GM10248 (cell line): ENCODE data around the gene PSME3IP1.
"Not testable (repeated sequence)": the region's sequence is repeated elsewhere in the genome, so short reads cannot be mapped to it uniquely, and the experiment has no call there.

ENCODE experiments used
- CTCF ChIA-PET: fragments of 300-600 bp; sonication (Branson Sonifier 250); formaldehyde crosslinking; extraction: SDS; loops from one replicate; lab custom pipeline; 2021; ENCODE audit warnings: antibody characterized with exemption; lab: Yijun Ruan, JAX
- POLR2A ChIA-PET: fragments of 350-650 bp; sonication (Branson Sonifier 250); formaldehyde crosslinking; extraction: SDS; loops from one replicate; lab custom pipeline; 2020; ENCODE audit warnings: antibody characterized with exemption; lab: Yijun Ruan, JAX
- DNase-seq: peaks from one replicate; pipeline ENCODE4 v3.0.0; 2012; ENCODE audit errors: extremely low spot score
- CTCF ChIP-seq: IDR thresholded peaks from 2 replicates; pipeline ENCODE4 v1.5.1; 2012; ENCODE audit warnings: mild to moderate bottlenecking, low read depth; ENCODE audit errors: extremely low read depth, missing control alignments, control extremely low read depth

Gene PSME3IP1

GRCh38 chr16:57110937-57111336 is 74.9 kb downstream of the PSME3IP1 start:
- POLR2A ChIA-PET = no interaction called here
- CTCF ChIA-PET = interaction anchor here (0.8 to 5.4 kb wide), 4 partner anchors 10 to 32 kb away, joined by 3 to 41 read pairs (median 5); partner anchors contain the start of gene CPNE2
- no peak for DNase-seq
- TF ChIP-seq CTCF = no peak

GRCh38 chr16:57109259-57110105 is 76.4 kb downstream of the PSME3IP1 start:
- POLR2A ChIA-PET, DNase-seq: not testable (repeated sequence)
- CTCF ChIA-PET = interaction anchor here (1.7 to 5.4 kb wide), 3 partner anchors 9 to 26 kb away, joined by 7 to 41 read pairs (median 8); partner anchors contain the start of gene CPNE2

GRCh38 chr16:57108432-57108831 is 77.4 kb downstream of the PSME3IP1 start:
- ChIA-PET CTCF (interaction anchor here (3.9 kb wide), 1 partner anchor 15 kb away, joined by 23 read pairs; the partner anchor contains the start of gene CPNE2), POLR2A (interaction anchor here (0.7 kb wide), 1 partner anchor 518 kb away, joined by 4 read pairs; no protein-coding TSS in a partner anchor)

GRCh38 chr16:57107321-57107922 is 78.4 kb downstream of the PSME3IP1 start:
- POLR2A ChIA-PET = interaction anchor here (0.7 to 1.2 kb wide), 3 partner anchors 15 to 519 kb away, joined by 3 to 4 read pairs (median 4); partner anchors contain the start of gene CPNE2
- CTCF ChIA-PET = interaction anchor here (1.4 to 3.9 kb wide), 3 partner anchors 14 to 41 kb away, joined by 3 to 23 read pairs (median 4); partner anchors contain the start of gene CPNE2
- no peak for DNase-seq
- no peak for TF ChIP-seq CTCF

More at GRCh38 chr16:57108432-57108831, 77.4 kb downstream of the PSME3IP1 start:
- TF ChIP-seq CTCF = no peak
- DNase-seq = no peak

GRCh38 chr16:57106767-57107166 is 79.1 kb downstream of the PSME3IP1 start:
- no peak for DNase-seq
- POLR2A ChIA-PET = interaction anchor here (0.7 to 1.2 kb wide), 2 partner anchors 14 to 21 kb away, joined by 3 to 4 read pairs; partner anchors contain the start of gene CPNE2
- TF ChIP-seq CTCF = no peak
- CTCF ChIA-PET = interaction anchor here (1.2 to 3.9 kb wide), 6 partner anchors 11 to 68 kb away, joined by 3 to 23 read pairs (median 4); partner anchors contain the start of gene CPNE2

GRCh38 chr16:57105184-57105583 is 80.7 kb downstream of the PSME3IP1 start:
- CTCF ChIA-PET = interaction anchor here (0.9 to 3.9 kb wide), 4 partner anchors 9 to 14 kb away, joined by 3 to 23 read pairs (median 6); partner anchors contain the start of gene CPNE2
- DNase-seq = no peak
- POLR2A ChIA-PET = interaction anchor here (0.9 kb wide), 1 partner anchor 9 kb away, joined by 3 read pairs; no protein-coding TSS in a partner anchor
- no peak for TF ChIP-seq CTCF
